Prostate gland (tissue), 2 donors: Measurements from ENCODE around the gene PDP2. TPM values are rescaled to one million over a fixed set of nuclear protein-coding genes. Genes with fewer than 3 reads are reported as not detected.

Experiments used
- DNase-seq: peaks from one replicate; pipeline ENCODE4 v3.0.0-alpha.2; 2019; ENCODE audit warnings: low spot score
- H3K27ac ChIP-seq, 2 donors: fragments of 200-600 bp; sonication (generic); 2 replicates each; pipeline ENCODE4 v1.5.1; 2017 to 2019
- H3K27me3 ChIP-seq: fragments of 200-600 bp; sonication (generic); replicated peaks from 2 replicates; pipeline ENCODE4 v1.5.1; 2019; ENCODE audit not compliant: insufficient read depth
- H3K36me3 ChIP-seq, 2 donors: fragments of 200-600 bp; sonication (generic); 1 replicate in 1 of 2; 2 replicates in 1 of 2; pipeline versions ENCODE4 v1.5.1 to v1.8.1; 2017 to 2019
- H3K4me1 ChIP-seq: fragments of 200-600 bp; sonication (generic); replicated peaks from 2 replicates; pipeline ENCODE4 v1.5.1; 2019
- H3K4me3 ChIP-seq, 2 donors: fragments of 200-600 bp; sonication (generic); 2 replicates each; pipeline ENCODE4 v1.5.1; 2017 to 2019
- H3K9me3 ChIP-seq: fragments of 200-600 bp; sonication (generic); 2 replicates; pipeline ENCODE4 v1.5.1; 2017
- CTCF ChIP-seq, 4 experiments: fragments of 200-600 bp in 2 of 4; fragments of 450-650 bp in 2 of 4; sonication (generic) in 2 of 4; IDR thresholded peaks; 1 replicate in 3 of 4; 2 replicates in 1 of 4; pipeline ENCODE4 v1.5.1; 2016 to 2019; ENCODE audit warnings: antibody characterized with exemption in 4 of 4, mild to moderate bottlenecking in 2 of 4, moderate library complexity in 2 of 4
- POLR2A ChIP-seq: fragments of 450-650 bp; IDR thresholded peaks from one replicate; pipeline ENCODE4 v1.6.1; 2016; ENCODE audit warnings: antibody characterized with exemption, mild to moderate bottlenecking
- POLR2AphosphoS5 ChIP-seq: sonication (generic); formaldehyde crosslinking; IDR thresholded peaks from one replicate; pipeline ENCODE4 v1.6.1; 2017; ENCODE audit warnings: antibody characterized with exemption
- WGBS: methylation state at CpG from one replicate; pipeline ENCODE4 v1.1.5; 2018; 5-methylcytosine and 5-hydroxymethylcytosine counted together
- intact Hi-C: fragments of 100-400 bp; cut with DNase I; formaldehyde crosslinking; loops from one replicate; pipeline ENCODE4 v1.14.2; 2022
- total RNA-seq, 2 donors: library from RNA; depleted of rRNA; stranded (reverse); fragments of >200 nt; gene quantifications; one replicate each; pipeline ENCODE4 v1.1.0, GENCODE V29; 2016

PDP2 gene
- total RNA-seq, 2 donors from 2014 or later, result 9.2 to 21.9 TPM

DNA sequence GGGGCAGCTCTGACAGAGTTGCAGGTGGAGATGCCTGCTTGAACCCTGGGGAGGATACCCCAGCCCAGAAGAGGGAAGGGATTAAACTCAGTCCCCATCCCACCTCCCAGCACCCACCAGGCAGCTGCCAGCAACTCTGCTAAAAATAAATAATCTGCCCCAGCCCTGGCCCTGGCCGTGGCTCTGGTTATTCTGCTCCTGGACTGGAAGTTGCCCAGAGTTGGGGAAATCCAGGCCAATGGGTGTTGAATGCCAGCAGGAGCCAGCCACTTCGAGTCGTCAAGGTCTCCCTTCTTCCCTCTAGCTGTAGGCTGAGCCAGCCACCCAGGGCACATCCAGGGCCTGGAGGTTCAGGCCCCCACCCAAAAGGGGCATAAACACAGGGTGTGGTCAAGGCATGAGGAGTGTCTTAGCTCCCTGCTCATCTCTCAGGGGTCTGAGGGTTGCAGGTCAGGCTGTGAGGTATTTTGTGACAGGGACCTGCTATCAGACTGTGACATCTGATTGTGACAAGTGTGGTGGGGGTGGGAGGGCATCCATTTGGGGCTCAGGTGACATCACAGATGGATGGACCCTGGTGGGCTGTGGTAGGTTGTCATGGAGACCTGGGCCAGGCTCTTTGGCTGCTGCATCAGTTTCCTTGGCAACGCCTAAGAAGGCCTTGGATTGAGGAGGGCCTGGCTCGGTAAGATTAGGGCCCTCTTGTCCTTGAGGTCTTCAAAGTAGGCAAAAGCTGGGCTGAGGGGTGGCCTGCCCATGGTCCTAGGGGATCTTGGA lies 46.0 kb downstream of the PDP2 start:
- Histone ChIP-seq H3K9me3 (no peaks in the 10 kb centered on the region), H3K4me3 (no peak overlapping the region), H3K36me3 (no peaks in the 10 kb centered on the region), H3K27me3 (no peaks in the 10 kb centered on the region), H3K27ac (peak overlapping the region; percentile 56 to 68), H3K4me1 (peaks cover 5% of the 10 kb centered on the region)
- no peak for DNase-seq
- WGBS, result 57% methylated on average over 5 of the region's 5 CpGs
- intact Hi-C loops, result no loop called here
- TF ChIP-seq CTCF (IDR thresholded peaks at IDR 0.05) (no peak), POLR2AphosphoS5 (no peak), POLR2A (no peak)

- no peaks in the 10 kb centered on the region for H3K27me3 ChIP-seq
- TF ChIP-seq CTCF (IDR thresholded peaks at IDR 0.05) (no peak), POLR2A (no peak), POLR2AphosphoS5 (no peak)
- 58% methylated on average over 3 of the region's 3 CpGs for WGBS
- peaks cover 5% of the 10 kb centered on the region for H3K4me1 ChIP-seq
- DNase-seq, result no peak
- no peaks in the 10 kb centered on the region for H3K9me3 ChIP-seq
- H3K36me3 ChIP-seq, result no peaks in the 10 kb centered on the region
- no peak overlapping the region for H3K27ac ChIP-seq
- no peak overlapping the region for H3K4me3 ChIP-seq
- intact Hi-C loops, result no loop called here
These were observed 46.7 kb downstream of the PDP2 start for GRCh38 chr16:66926961-66927436.

DNA sequence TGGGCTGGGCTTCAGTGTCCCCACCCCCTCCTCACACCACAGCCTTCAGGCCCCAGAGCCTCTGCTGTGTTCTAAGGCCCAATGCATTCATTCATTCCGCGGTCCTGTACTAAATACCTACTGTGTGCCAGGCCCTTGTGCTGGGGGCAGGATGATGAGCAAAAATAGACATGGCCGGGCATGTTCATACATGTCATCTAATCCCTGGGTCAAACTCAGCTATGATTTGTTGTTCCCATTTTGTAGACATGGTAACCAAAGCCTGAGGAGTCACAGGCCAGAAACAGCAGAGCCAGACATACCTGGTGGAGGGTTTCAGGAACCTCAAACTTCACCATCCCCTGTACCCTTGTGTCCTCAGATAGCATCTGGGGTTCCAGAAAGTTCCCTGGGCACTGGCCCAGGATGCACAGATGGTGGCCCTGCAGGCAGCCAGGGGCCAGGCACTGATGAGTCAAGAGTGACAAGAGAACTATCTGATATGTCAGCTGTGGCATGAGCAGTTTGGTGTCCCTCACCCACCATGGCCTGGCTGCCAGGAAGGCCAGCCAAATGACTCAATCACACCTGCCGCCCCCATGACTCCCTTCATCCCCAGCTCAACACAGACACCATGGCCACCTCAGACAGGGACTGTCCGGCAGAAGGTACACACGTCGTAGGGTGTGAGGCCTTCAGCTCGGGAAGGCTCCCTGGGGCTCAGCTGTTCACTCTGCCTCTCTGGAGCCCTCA lies 47.8 kb downstream of the PDP2 start:
- intact Hi-C loops, result no loop called here
- Histone ChIP-seq H3K27ac (no peak overlapping the region), H3K4me3 (no peak overlapping the region), H3K27me3 (no peaks in the 10 kb centered on the region), H3K4me1 (peaks cover 12% of the 10 kb centered on the region), H3K9me3 (no peaks in the 10 kb centered on the region), H3K36me3 (no peaks in the 10 kb centered on the region)
- no peak for DNase-seq
- no peak for TF ChIP-seq POLR2A
- no peak for TF ChIP-seq POLR2AphosphoS5
- TF ChIP-seq CTCF (IDR thresholded peaks at IDR 0.05), result no peak
- 90% methylated on average over 8 of the region's 8 CpGs for WGBS

DNA sequence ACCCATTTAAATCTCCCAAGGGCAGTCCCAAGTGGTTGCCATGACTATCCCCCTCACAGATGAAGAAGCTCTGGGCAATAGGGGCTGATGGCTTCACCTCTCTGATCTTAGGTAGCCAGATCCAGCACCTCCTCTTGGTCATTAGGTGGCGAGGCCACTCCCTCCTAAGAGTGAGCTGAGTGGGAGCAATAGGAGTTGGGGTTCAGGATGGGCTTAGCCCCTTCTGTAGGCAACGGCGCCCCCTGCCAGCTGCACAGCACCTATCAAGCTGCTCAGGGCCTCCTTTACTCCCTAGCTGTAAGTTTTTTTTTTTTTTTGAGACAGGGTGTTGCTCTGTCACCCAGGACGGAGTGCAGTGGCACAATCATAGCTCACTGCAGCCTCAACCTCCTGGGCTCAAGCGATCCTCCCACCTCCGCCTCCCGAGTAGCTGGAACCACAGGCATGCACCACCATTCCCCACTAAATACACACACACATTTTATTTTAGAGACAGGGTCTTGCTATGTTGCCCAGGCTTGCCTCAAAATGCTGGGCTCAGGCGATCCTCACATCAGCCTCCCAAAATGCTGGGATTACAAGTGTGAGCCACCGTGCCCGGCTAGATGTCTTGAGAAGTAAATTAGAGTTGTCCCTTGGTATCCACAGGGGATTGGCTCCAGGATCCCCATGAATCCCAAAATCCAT lies 48.5 kb downstream of the PDP2 start:
- Histone ChIP-seq H3K27ac (no peak overlapping the region), H3K4me3 (no peak overlapping the region), H3K4me1 (peaks cover 18% of the 10 kb centered on the region), H3K36me3 (no peaks in the 10 kb centered on the region), H3K9me3 (no peaks in the 10 kb centered on the region), H3K27me3 (no peaks in the 10 kb centered on the region)
- intact Hi-C loops, result no loop called here
- DNase-seq, result no peak
- no peak for TF ChIP-seq POLR2AphosphoS5
- no peak for TF ChIP-seq CTCF (IDR thresholded peaks at IDR 0.05)
- TF ChIP-seq POLR2A, result no peak
- WGBS, result 69% methylated on average over 10 of the region's 10 CpGs
